IPS-11a (cell line): ENCODE data around the gene KCNQ2.

ENCODE experiments used
- H3K4me3 ChIP-seq: one replicate; pipeline ENCODE4 v1.5.1; 2013; ENCODE audit warnings: low read depth, low read length, control low read depth

KCNQ2 gene

DNA sequence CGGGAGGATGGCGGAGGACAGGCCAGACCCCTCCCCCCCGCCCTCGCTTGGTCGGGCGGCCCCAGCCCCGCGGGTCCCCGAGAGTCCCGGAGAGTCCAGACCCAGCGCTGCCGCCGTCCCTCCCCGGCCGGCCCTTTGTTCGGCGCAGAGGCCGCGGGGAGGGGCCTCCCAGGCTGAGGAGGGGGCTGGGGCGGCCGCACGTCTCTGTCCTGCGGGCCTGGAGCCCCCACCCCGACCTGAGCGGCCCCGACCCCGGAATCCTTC is 806 bp downstream of the KCNQ2 start:
- peak overlapping the region; percentile 60 for H3K4me3 ChIP-seq

DNA sequence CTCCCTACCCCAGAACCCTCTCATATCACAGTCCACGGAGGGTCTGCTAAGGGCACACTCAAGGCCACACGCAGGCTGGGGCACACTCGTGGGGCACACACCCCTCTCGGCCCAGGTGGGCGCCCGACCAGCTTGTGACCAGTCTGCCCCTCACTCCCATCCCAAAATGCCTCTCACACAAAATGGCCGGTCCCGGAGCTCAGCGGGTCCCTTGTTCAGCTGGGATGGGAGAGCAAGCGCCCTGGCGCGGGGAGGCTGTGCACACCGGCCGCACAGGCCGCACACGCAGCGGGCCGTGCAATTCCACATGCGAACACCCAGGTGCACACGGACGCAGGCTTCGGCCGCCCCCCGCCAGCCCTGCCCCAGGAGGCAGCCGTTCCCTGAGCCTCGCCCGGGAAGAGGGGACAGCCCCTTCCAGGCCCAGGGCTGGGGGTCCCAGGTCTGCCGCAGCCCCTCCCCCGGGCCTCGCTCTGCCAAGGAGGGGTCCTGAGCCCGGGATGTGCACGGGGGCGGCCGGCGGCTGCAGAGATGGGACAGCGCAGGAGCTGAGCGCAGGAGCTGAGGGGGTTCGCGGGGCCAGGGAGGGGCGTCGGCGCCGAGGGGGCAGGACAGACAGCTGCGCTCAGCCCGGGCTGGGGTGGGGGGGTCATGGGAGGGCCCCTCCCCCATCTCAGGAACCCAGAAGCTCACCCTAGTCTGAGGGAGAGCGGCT is 1.3 kb downstream of the KCNQ2 start:
- peak overlapping the region; percentile 60 for H3K4me3 ChIP-seq

- H3K4me3 ChIP-seq = no peak overlapping the region
Observed at GRCh38 chr20:63470410-63470809, 2.0 kb downstream of the KCNQ2 start.

DNA sequence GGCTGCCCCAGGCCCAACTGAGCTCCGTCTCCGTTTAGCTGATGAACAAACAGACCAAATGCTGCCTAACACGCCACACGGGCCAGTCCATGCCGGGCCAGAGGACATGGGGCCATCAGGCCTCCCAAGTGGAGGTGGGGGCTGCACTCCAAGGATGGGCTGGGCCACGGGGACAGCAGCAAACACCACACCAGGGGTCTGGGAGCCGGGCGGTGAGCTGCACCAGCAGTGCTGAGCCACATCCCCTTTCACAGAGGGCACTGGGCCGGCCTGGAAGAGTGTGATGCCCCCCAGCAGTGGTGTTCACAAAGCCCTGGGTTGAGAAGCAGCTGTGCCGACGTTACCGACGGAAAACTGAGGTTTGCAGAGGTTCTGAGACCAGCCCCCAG is 2.7 kb downstream of the KCNQ2 start:
- H3K4me3 ChIP-seq = no peak overlapping the region

DNA sequence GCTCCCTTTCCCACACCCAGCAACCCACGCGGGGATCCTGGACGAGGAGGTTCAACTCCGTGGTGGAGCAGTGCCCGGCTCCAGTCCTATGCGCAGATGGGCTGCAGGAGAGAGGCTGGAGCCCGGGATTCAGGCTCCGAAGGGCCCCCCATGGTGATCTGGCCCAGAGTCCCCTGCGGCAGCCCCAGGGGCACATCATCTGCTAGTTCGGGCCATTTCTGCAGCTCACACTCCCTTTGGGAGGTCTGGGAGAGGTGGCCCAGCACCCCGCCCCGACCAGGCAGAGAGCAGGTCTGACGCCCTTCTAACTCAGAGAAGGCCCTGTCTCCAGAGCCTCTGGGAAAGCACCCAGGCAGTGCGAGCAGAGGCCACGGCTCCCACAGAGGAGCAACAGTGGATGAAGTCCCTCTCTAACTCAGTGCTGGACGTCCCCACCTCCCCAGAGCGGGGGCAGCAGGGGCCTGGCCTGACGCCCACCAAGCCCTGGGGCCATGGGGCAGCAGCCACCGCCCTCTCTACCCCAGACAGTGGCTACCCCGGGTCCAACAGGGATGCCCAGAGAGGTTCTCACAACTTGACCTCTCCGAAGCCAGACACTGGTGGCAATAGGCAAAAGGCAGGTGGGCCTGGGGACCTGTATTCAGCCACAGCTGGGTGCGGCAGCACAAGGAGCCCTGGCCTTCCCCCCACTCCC is 3.3 kb downstream of the KCNQ2 start:
- no peak overlapping the region for H3K4me3 ChIP-seq

DNA sequence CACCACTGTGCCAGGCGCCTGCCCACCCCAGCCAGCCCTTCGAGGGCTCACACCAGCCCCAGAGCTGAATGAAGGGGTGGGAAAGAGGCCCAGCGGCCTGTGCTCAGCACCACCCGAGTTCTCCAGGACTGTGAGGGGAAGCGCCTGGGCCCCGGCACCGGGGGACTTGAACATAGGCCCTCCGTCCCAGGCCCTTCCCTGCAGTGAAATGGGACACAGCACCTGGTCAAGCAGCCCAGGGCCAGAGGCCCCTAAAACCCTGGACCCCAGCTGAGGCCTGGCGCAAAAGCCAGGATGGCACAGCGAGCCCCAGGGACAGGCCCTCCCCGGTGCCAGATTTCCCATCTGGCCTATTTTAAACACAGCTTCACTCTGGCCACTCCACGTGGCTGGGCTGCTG is 4.0 kb downstream of the KCNQ2 start:
- no peak overlapping the region for H3K4me3 ChIP-seq

GRCh38 chr20:63467294-63468083 is 5.0 kb downstream of the KCNQ2 start:
- no peak overlapping the region for H3K4me3 ChIP-seq

DNA sequence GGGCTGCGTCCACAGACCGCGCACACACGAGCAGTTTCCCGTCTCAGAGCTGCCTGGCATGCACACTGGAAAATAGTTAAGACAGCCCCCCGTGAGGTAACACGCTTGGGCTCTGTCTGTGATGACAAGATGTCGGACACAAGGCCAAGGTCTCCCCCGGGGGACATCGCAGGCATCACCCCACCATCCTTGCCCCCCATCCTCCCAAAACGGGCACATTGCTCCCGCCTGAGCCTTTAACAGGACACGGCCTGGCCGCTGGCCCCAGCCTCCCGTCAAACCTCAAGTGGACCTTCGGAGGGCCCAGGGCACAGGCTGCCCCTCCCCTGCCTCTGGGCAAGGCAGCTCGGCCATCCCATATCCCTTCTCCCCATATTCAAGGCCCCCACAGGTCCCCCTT is 5.6 kb downstream of the KCNQ2 start:
- no peak overlapping the region for H3K4me3 ChIP-seq

- H3K4me3 ChIP-seq = no peak overlapping the region
Observed at GRCh38 chr20:63466250-63466825, 6.1 kb downstream of the KCNQ2 start.

GRCh38 chr20:63465380-63466249 is 6.8 kb downstream of the KCNQ2 start:
- H3K4me3 ChIP-seq = no peak overlapping the region

- no peak overlapping the region for H3K4me3 ChIP-seq
Observed at GRCh38 chr20:63464289-63464635, 8.2 kb downstream of the KCNQ2 start.

- no peak overlapping the region for H3K4me3 ChIP-seq
Observed at GRCh38 chr20:63463400-63464288, 8.8 kb downstream of the KCNQ2 start.

- no peak overlapping the region for H3K4me3 ChIP-seq
Observed at GRCh38 chr20:63462244-63462643, 10.2 kb downstream of the KCNQ2 start.

- no peak overlapping the region for H3K4me3 ChIP-seq
Observed at GRCh38 chr20:63461104-63461763, 11.2 kb downstream of the KCNQ2 start.

- H3K4me3 ChIP-seq = no peak overlapping the region
Observed at GRCh38 chr20:63459070-63459380, 13.4 kb downstream of the KCNQ2 start.

DNA sequence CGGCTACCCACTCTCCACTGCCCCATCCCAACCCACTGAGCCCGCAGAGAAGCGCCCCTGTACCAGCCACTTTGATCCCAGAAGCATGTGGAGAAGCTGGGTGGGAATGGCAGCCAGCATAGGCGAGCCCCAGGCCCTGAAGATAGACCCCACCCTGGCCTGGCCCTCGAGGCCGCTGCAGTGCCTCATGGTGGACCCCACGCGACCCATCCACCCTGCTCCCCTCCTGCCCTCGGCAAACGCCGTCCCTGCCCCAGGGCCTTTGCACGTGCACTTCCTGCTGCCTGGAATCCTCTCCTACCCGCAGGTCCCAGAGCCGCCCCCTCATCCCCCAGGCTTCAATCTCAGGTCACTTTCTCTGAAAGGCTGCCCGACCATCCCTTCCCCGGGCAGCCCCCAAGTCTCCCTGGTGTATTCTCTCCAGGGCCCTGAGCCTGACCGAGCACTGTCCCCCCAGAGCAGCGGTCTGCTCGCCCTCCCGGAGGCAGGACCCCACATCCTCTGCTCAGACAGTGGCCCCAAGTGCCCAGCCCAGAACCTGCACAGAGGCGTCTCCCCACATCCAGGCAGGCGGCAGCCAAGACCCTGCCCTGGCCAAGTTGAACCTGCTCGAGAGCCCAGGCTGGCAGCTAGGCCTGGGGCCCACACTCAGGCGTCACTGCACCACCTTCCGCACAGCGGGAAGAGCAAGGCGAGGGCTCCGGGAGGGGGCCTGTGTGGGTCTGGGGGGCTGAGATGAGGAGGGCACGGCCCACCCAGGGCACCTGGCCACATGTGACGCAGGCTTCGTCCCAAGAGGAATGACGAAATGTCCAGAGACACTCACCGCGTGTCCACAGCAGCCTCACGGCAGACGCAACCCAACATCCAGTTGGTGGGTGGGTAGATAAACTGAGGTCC is 14.0 kb downstream of the KCNQ2 start:
- H3K4me3 ChIP-seq = no peak overlapping the region

GRCh38 chr20:63457737-63458136 is 14.7 kb downstream of the KCNQ2 start:
- no peak overlapping the region for H3K4me3 ChIP-seq

DNA sequence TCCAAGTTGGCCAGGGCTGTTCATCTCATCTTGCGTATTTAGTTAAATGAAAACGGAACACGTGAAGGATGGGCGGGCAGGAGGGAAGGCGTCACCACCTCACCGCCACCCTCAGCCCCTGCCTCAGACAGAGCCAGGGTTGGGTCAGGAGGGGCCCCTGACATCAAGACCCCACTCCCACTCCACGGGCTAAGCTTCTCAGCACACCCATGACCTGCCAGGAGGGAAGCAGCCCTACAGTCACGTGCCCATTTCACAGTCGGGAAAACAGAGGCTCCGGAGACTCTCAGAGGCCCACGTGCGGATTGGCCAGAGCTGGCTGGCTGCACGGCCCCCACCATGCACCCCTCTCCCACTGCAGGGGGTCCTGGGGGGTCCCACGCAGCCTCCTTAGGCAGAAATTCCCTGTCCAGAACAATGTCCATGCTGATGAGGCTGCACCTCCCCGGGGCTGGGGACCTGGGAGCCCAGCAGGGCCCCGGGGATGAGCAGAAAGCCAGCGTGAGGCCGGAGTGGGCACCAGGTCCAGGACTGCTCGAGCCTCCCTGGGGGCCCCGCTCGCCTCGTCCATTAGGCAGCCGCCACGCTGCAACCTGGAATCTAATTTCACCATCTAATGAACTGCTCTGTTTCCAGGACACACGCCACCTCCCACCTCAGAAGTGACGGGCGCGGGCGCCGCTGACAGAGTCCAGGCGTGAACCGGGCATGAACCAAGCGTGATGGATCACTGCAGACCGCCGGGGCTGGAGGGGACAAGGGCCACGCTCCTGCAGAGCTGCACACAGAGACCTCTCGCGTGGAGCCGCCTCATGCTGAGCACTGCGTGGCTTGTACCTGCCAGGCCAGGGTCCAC is 15.8 kb downstream of the KCNQ2 start:
- H3K4me3 ChIP-seq = no peak overlapping the region
